GM08714 (cell line): ENCODE measurements around the gene RIPOR3.

Experiments
- H3K4me3 ChIP-seq: fragments of 200-500 bp; sonication (Bioruptor generic); 2 replicates; pipeline ENCODE4 v1.5.1; 2014; ENCODE audit warnings: mild to moderate bottlenecking, low read length, inconsistent platforms
- ZNF274 ChIP-seq: IDR thresholded peaks from 2 replicates; pipeline ENCODE4 v1.6.1; 2012; ENCODE audit warnings: mild to moderate bottlenecking, low read depth, low read length

The RIPOR3 gene

DNA sequence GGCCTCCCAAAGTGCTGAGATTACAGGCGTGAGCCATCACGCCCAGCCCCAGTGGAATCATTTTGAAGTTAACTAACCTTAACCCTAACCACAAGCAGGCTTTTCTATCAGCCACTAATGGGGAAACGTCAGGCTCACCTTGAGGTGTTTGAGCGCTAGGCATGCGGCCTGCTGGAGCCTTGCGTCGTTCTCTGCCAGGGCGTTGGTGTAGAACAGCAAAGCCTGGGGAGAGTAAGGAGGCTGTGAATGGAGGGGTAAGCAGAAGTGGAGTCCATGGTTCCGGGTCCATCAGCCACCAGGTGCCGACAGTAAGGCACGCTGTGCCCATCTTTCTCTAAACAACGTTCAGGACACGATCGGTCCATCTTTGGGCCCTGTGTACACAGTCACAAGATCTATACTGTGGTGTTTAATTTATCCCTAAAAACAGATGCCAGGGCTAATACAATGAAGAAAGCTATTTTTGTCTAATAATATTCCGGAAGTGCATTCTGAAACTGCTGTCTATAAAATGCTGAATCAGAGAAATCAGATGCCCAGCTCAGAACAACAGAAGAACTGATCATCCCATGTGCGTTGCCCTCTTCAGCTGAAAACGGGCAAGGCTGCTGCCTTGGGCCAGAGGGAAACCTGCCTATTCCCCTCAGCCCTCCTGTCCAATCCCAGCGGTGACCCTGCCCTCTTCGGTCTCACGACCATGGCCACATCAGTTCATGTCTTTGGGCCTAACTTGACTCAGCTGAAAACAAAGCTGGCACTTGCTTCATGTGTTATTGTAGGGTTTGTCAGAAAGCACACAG is 101.6 kb downstream of the RIPOR3 start:
- no peak overlapping the region for H3K4me3 ChIP-seq
- no peak for TF ChIP-seq ZNF274

GRCh38 chr20:50588034-50588736 is 103.2 kb downstream of the RIPOR3 start:
- TF ChIP-seq ZNF274 = no peak
- no peak overlapping the region for H3K4me3 ChIP-seq

- no peak for TF ChIP-seq ZNF274
- no peak overlapping the region for H3K4me3 ChIP-seq
These were observed 103.9 kb downstream of the RIPOR3 start for GRCh38 chr20:50587291-50587961.

GRCh38 chr20:50586531-50587232 is 104.7 kb downstream of the RIPOR3 start:
- H3K4me3 ChIP-seq = no peak overlapping the region
- TF ChIP-seq ZNF274 = no peak

GRCh38 chr20:50585678-50586077 is 105.7 kb downstream of the RIPOR3 start:
- no peak for TF ChIP-seq ZNF274

GRCh38 chr20:50585214-50585613 is 106.1 kb downstream of the RIPOR3 start:
- no peak for TF ChIP-seq ZNF274

More at GRCh38 chr20:50585678-50586077, 105.7 kb downstream of the RIPOR3 start:
- H3K4me3 ChIP-seq = no peak overlapping the region

GRCh38 chr20:50584687-50585086 is 106.7 kb downstream of the RIPOR3 start:
- no peak for TF ChIP-seq ZNF274
- no peak overlapping the region for H3K4me3 ChIP-seq

More at GRCh38 chr20:50585214-50585613, 106.1 kb downstream of the RIPOR3 start:
- H3K4me3 ChIP-seq = no peak overlapping the region

DNA sequence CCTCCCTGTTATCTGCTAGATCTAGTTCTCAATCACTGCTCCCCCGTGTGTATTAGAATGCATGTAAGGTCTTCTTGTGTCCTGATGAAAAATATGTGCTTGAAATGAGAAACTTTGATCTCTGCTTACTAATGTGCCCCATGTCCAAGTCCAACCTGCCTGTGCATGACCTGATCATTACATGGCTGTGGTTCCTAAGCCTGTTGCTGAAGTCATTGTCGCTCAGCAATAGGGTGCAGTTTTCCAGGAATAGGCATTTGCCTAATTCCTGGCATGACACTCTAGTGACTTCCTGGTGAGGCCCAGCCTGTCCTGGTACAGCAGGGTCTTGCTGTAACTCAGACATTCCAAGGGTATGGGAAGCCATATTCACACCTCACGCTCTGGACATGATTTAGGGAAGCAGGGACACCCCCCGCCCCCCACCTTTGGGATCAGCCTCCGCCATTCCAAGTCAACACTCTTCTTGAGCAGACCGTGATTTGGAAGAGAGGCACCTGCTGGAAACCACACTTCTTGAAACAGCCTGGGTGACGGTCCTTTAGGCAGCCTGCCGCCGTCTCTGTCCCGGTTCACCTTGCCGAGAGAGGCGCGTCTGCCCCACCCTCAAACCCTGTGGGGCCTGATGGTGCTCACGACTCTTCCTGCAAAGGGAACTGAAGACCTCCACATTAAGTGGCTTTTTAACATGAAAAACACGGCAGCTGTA is 107.7 kb downstream of the RIPOR3 start:
- no peak overlapping the region for H3K4me3 ChIP-seq
- TF ChIP-seq ZNF274 = no peak

DNA sequence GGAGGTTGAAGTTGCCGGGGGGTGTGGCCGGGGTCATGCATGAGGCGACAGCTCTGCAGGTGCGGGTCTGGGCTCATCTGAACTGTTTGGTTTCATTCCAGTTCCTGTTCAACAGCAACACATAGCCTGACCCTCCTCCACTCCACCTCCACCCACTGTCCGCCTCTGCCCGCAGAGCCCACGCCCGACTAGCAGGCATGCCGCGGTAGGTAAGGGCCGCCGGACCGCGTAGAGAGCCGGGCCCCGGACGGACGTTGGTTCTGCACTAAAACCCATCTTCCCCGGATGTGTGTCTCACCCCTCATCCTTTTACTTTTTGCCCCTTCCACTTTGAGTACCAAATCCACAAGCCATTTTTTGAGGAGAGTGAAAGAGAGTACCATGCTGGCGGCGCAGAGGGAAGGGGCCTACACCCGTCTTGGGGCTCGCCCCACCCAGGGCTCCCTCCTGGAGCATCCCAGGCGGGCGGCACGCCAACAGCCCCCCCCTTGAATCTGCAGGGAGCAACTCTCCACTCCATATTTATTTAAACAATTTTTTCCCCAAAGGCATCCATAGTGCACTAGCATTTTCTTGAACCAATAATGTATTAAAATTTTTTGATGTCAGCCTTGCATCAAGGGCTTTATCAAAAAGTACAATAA is 108.6 kb downstream of the RIPOR3 start:
- H3K4me3 ChIP-seq = no peak overlapping the region
- TF ChIP-seq ZNF274 = no peak

DNA sequence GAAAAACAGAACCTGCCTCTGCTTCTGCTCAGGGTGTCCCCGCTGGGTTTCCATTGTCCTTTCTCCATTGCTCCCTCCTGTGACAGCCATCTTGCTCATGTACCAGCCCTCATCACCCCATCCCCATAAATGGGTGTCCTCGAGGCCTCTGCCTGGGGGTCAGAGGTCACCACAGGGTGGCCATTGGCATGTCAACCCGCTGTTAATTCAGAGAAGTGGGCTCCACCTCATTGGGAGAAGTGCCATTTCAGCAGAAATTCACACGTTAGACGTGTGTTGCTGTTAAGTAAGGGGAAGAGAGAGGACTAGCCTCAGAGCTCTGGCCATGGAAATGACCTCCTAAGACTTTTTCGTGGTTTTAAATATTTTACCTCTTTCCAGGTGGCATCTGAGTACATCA is 109.2 kb downstream of the RIPOR3 start:
- TF ChIP-seq ZNF274 = no peak
- H3K4me3 ChIP-seq = no peak overlapping the region

GRCh38 chr20:50580842-50581544 is 110.3 kb downstream of the RIPOR3 start:
- TF ChIP-seq ZNF274 = no peak
- no peak overlapping the region for H3K4me3 ChIP-seq

GRCh38 chr20:50580016-50580747 is 111.2 kb downstream of the RIPOR3 start:
- no peak overlapping the region for H3K4me3 ChIP-seq
- no peak for TF ChIP-seq ZNF274

- no peak for TF ChIP-seq ZNF274
- no peak overlapping the region for H3K4me3 ChIP-seq
These were observed 111.8 kb downstream of the RIPOR3 start for GRCh38 chr20:50579511-50579910.
